ENCODE data around the gene SLC25A42.

DNA sequence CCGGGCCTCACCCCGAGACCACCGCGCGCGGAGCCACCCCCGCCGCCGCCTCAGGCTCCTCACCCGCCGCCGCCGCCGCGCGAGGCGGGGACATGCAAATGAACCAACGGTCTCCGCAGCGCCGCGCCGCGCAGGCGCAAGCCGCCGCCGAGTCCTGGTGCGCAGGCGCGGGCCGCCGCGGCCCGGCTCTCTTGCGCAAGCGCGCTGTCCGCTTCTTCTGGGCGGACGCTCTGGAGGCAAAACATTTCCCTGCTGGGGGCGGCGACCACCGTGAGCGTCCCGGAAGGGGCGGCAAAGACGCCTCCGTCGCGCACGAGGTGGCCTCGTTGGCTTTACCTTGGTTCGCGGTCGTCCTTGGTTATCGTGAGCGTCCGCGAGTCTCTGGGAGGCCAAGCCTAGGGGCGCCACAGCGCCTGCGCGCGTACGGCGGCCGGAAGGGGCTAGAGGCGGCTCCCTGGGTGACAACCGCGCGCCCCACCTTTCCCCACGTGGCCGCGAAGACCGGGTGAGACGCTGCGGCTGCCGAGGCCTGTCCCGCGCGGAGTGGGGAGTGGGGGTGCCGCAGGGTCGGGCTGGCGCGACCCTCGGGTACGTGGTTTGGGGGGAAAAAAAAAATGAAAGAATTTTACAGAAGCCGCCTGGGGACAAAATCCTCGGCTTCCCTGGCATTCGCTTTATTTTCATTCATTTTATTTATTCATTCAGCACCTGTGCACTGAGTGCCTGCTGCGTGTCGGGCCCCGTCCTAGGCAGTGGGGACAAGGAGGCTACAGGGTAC lies 30.2 kb upstream of the SLC25A42 start, which contains the start of the genes ARMC6 and SUGP2:
- TF ChIP-seq SUZ12 (IDR thresholded peaks at IDR 0.05; ENCODE audit: extremely low read depth, insufficient read depth, insufficient read length) = no peak
- no peak for TF ChIP-seq YY1 (IDR thresholded peaks at IDR 0.05; ENCODE audit: insufficient read depth, insufficient read length)

All from NT2/D1 (cell line).